Mesenchymal stem cell (in vitro differentiated cells and primary cell): ENCODE results near the gene KCNG2.

Source experiments
- DNase-seq: peaks from one replicate; pipeline ENCODE4 v3.0.0-alpha.2; 2013
- H2AFZ ChIP-seq: one replicate; pipeline ENCODE4 v1.6.1; 2013; ENCODE audit warnings: low read depth, mild to moderate bottlenecking, control low read depth, inconsistent platforms, low read length, moderate library complexity
- H2AK5ac ChIP-seq: 2 replicates; pipeline ENCODE4 v1.6.1; 2013; ENCODE audit warnings: low read length, moderate library complexity, mild to moderate bottlenecking, inconsistent platforms; ENCODE audit not compliant: severe bottlenecking
- H2BK120ac ChIP-seq: one replicate; pipeline ENCODE4 v1.6.1; 2013; ENCODE audit warnings: low read depth, mild to moderate bottlenecking, inconsistent platforms, low read length, moderate library complexity
- H2BK12ac ChIP-seq, 2 experiments: one replicate each; pipeline ENCODE4 v1.6.1; 2013; ENCODE audit warnings: inconsistent platforms in 2 of 2, low read length in 2 of 2, mild to moderate bottlenecking in 2 of 2, moderate library complexity in 2 of 2, control low read depth in 1 of 2
- H2BK15ac ChIP-seq: one replicate; pipeline ENCODE4 v1.6.1; 2013; ENCODE audit warnings: mild to moderate bottlenecking, low read depth, inconsistent platforms; ENCODE audit not compliant: poor library complexity, severe bottlenecking
- H2BK5ac ChIP-seq: 2 replicates; pipeline ENCODE4 v1.6.1; 2013; ENCODE audit warnings: low read depth, mild to moderate bottlenecking, low read length, control low read depth, inconsistent platforms; ENCODE audit not compliant: poor library complexity, severe bottlenecking
- H3K14ac ChIP-seq, 2 experiments: one replicate each; pipeline ENCODE4 v1.6.1; 2013; ENCODE audit warnings: inconsistent platforms in 2 of 2, low read length in 2 of 2, control low read depth in 1 of 2, mild to moderate bottlenecking in 1 of 2, moderate library complexity in 1 of 2
- H3K18ac ChIP-seq, 2 experiments: one replicate each; pipeline ENCODE4 v1.6.1; 2013; ENCODE audit warnings: inconsistent platforms in 2 of 2, low read length in 2 of 2, control low read depth in 1 of 2, low read depth in 1 of 2, mild to moderate bottlenecking in 1 of 2
- H3K23ac ChIP-seq, 2 experiments: one replicate each; pipeline ENCODE4 v1.6.1; 2013; ENCODE audit warnings: inconsistent platforms in 2 of 2, low read length in 2 of 2, mild to moderate bottlenecking in 2 of 2, moderate library complexity in 2 of 2, control low read depth in 1 of 2
- H3K27ac ChIP-seq: 2 replicates; pipeline ENCODE4 v1.5.1; 2013; ENCODE audit warnings: mild to moderate bottlenecking, moderate library complexity, low read length, control low read depth, inconsistent platforms; ENCODE audit not compliant: poor library complexity, severe bottlenecking
- H3K27me3 ChIP-seq, 2 experiments: 2 replicates each; pipeline versions ENCODE4 v1.6.1 to v1.7.0; 2013; ENCODE audit warnings: low read length in 2 of 2, mild to moderate bottlenecking in 2 of 2, moderate library complexity in 2 of 2, control low read depth in 1 of 2, inconsistent platforms in 1 of 2; ENCODE audit not compliant: control insufficient read depth in 1 of 2, insufficient read depth in 1 of 2
- H3K36me3 ChIP-seq, 2 experiments: 2 replicates each; pipeline versions ENCODE4 v1.6.1 to v1.7.0; 2013; ENCODE audit warnings: low read length in 2 of 2, control low read depth in 1 of 2, inconsistent platforms in 1 of 2, low read depth in 1 of 2, mild to moderate bottlenecking in 1 of 2; ENCODE audit not compliant: insufficient read depth in 2 of 2, control insufficient read depth in 1 of 2
- H3K4ac ChIP-seq, 2 experiments: one replicate each; pipeline ENCODE4 v1.6.1; 2013; ENCODE audit warnings: inconsistent platforms in 2 of 2, low read length in 2 of 2, mild to moderate bottlenecking in 2 of 2, moderate library complexity in 2 of 2, control low read depth in 1 of 2, low read depth in 1 of 2
- H3K4me1 ChIP-seq: 2 replicates; pipeline ENCODE4 v1.6.1; 2013; ENCODE audit warnings: low read depth, low read length, control low read depth; ENCODE audit not compliant: control insufficient read depth, insufficient read depth
- H3K4me2 ChIP-seq: 2 replicates; pipeline ENCODE4 v1.6.1; 2013; ENCODE audit warnings: low read length, mild to moderate bottlenecking, inconsistent platforms; ENCODE audit not compliant: poor library complexity, severe bottlenecking
- H3K4me3 ChIP-seq, 2 experiments: 2 replicates each; pipeline versions ENCODE4 v1.5.1 to v1.7.0; 2013; ENCODE audit warnings: low read length in 2 of 2, mild to moderate bottlenecking in 2 of 2, control low read depth in 1 of 2, low read depth in 1 of 2; ENCODE audit not compliant: insufficient read depth in 1 of 2
- H3K79me1 ChIP-seq: replicated peaks from 2 replicates; pipeline ENCODE4 v1.6.1; 2013; ENCODE audit warnings: mild to moderate bottlenecking, control low read depth, low read length, inconsistent platforms; ENCODE audit not compliant: poor library complexity, severe bottlenecking
- H3K9ac ChIP-seq: 2 replicates; pipeline ENCODE4 v1.7.0; 2013; ENCODE audit warnings: mild to moderate bottlenecking, low read length, moderate library complexity
- H3K9me3 ChIP-seq: 2 replicates; pipeline ENCODE4 v1.7.0; 2013; ENCODE audit warnings: mild to moderate bottlenecking, low read length; ENCODE audit not compliant: control insufficient read depth
- H4K8ac ChIP-seq: one replicate; pipeline ENCODE4 v1.6.1; 2013; ENCODE audit warnings: inconsistent platforms, mild to moderate bottlenecking, low read length, moderate library complexity
- H4K91ac ChIP-seq: one replicate; pipeline ENCODE4 v1.6.1; 2013; ENCODE audit warnings: mild to moderate bottlenecking, low read length, inconsistent platforms
- WGBS: methylation state at CpG from one replicate; pipeline ENCODE4 v1.1.7; 2013; ENCODE audit warnings: mixed read lengths; 5-methylcytosine and 5-hydroxymethylcytosine counted together

KCNG2 gene

GRCh38 chr18:79769698-79770500 lies 27.8 kb upstream of the KCNG2 start:
- no peak overlapping the region for H2BK5ac ChIP-seq
- no peaks in the 10 kb centered on the region for H3K4me1 ChIP-seq
- H3K27me3 ChIP-seq = peaks cover 0 to 15% of the 10 kb centered on the region in 2 experiments
- no peak overlapping the region for H3K23ac ChIP-seq
- no peaks in the 10 kb centered on the region for H3K36me3 ChIP-seq
- H3K4ac ChIP-seq = no peak overlapping the region
- H3K4me2 ChIP-seq = no peak overlapping the region
- H2BK120ac ChIP-seq = no peak overlapping the region
- H3K18ac ChIP-seq = no peak overlapping the region
- H3K14ac ChIP-seq = no peak overlapping the region
- no peak overlapping the region for H2AFZ ChIP-seq
- H3K27ac ChIP-seq = no peak overlapping the region
- no peak overlapping the region for H4K8ac ChIP-seq
- no peak for DNase-seq
- peaks cover 23% of the 10 kb centered on the region for H3K9me3 ChIP-seq
- no peak overlapping the region for H4K91ac ChIP-seq
- WGBS = 88% methylated on average over 28 of the region's 31 CpGs
- no peaks in the 10 kb centered on the region for H3K79me1 ChIP-seq
- no peak overlapping the region for H2BK15ac ChIP-seq
- H3K4me3 ChIP-seq = no peak overlapping the region
- no peak overlapping the region for H2AK5ac ChIP-seq
- no peak overlapping the region for H2BK12ac ChIP-seq
- no peak overlapping the region for H3K9ac ChIP-seq

GRCh38 chr18:79770501-79770815 lies 27.3 kb upstream of the KCNG2 start:
- WGBS = 79% methylated on average over 9 of the region's 11 CpGs

GRCh38 chr18:79770826-79771225 lies 26.9 kb upstream of the KCNG2 start:
- Histone ChIP-seq H3K18ac (no peak overlapping the region), H3K27me3 (peaks cover 0 to 15% of the 10 kb centered on the region in 2 experiments), H3K4me3 (peak overlapping the region in 1 of 2 experiments; percentile 22), H2BK15ac (no peak overlapping the region), H2BK120ac (no peak overlapping the region), H3K4me1 (no peaks in the 10 kb centered on the region), H3K23ac (no peak overlapping the region), H4K91ac (no peak overlapping the region), H3K36me3 (no peaks in the 10 kb centered on the region), H3K9me3 (peaks cover 23% of the 10 kb centered on the region), H3K27ac (no peak overlapping the region), H3K4ac (no peak overlapping the region), H3K14ac (no peak overlapping the region), H2BK5ac (no peak overlapping the region), H3K4me2 (no peak overlapping the region), H4K8ac (no peak overlapping the region), H3K79me1 (no peaks in the 10 kb centered on the region), H2BK12ac (no peak overlapping the region), H2AFZ (no peak overlapping the region), H2AK5ac (no peak overlapping the region), H3K9ac (no peak overlapping the region)
- WGBS = 68% methylated on average over 16 of the region's 24 CpGs
- no peak for DNase-seq

More at GRCh38 chr18:79770501-79770815, 27.3 kb upstream of the KCNG2 start:
- no peak overlapping the region for H2BK5ac ChIP-seq
- no peak overlapping the region for H2AFZ ChIP-seq
- no peaks in the 10 kb centered on the region for H3K36me3 ChIP-seq
- no peak overlapping the region for H3K23ac ChIP-seq
- no peak overlapping the region for H2BK15ac ChIP-seq
- H2AK5ac ChIP-seq = no peak overlapping the region
- H3K9ac ChIP-seq = no peak overlapping the region
- no peaks in the 10 kb centered on the region for H3K4me1 ChIP-seq
- H3K79me1 ChIP-seq = no peaks in the 10 kb centered on the region
- H3K4me3 ChIP-seq = no peak overlapping the region
- no peak overlapping the region for H3K4me2 ChIP-seq
- no peak overlapping the region for H3K14ac ChIP-seq
- peaks cover 0 to 15% of the 10 kb centered on the region in 2 experiments for H3K27me3 ChIP-seq
- H2BK12ac ChIP-seq = no peak overlapping the region
- no peak overlapping the region for H2BK120ac ChIP-seq
- DNase-seq = no peak
- H3K9me3 ChIP-seq = peaks cover 23% of the 10 kb centered on the region
- no peak overlapping the region for H3K18ac ChIP-seq
- H4K8ac ChIP-seq = no peak overlapping the region
- H3K4ac ChIP-seq = no peak overlapping the region
- H3K27ac ChIP-seq = no peak overlapping the region
- no peak overlapping the region for H4K91ac ChIP-seq

GRCh38 chr18:79771446-79772107 lies 26.2 kb upstream of the KCNG2 start:
- Histone ChIP-seq H2BK15ac (no peak overlapping the region), H3K4ac (no peak overlapping the region), H3K27me3 (peaks cover 0 to 16% of the 10 kb centered on the region in 2 experiments), H4K91ac (no peak overlapping the region), H2BK120ac (no peak overlapping the region), H3K4me3 (no peak overlapping the region), H2BK12ac (no peak overlapping the region), H3K9ac (no peak overlapping the region), H2AFZ (no peak overlapping the region), H2BK5ac (no peak overlapping the region), H3K14ac (no peak overlapping the region), H3K36me3 (no peaks in the 10 kb centered on the region), H3K4me2 (no peak overlapping the region), H3K27ac (no peak overlapping the region), H3K4me1 (no peaks in the 10 kb centered on the region), H2AK5ac (no peak overlapping the region), H3K18ac (no peak overlapping the region), H3K9me3 (peaks cover 23% of the 10 kb centered on the region), H4K8ac (no peak overlapping the region), H3K23ac (no peak overlapping the region), H3K79me1 (no peaks in the 10 kb centered on the region)
- WGBS = 80% methylated on average over 35 of the region's 35 CpGs
- DNase-seq = no peak
